ENCODE data around the gene ANKRD42.
A peak's percentile ranks its signal among the peaks of the same experiment; 100 is the strongest.

ANKRD42 gene

GRCh38 chr11:83223457-83223856 is 29.9 kb downstream of the ANKRD42 start:
- Histone ChIP-seq H3K23ac (ENCODE audit: low read length) (no peak overlapping the region), H3K36me3 (ENCODE audit: control insufficient read depth, insufficient read depth, low read length) (no peaks in the 10 kb centered on the region), H3K27me3 (ENCODE audit: insufficient read depth, low read length, poor library complexity) (no peaks in the 10 kb centered on the region), H3K9ac (ENCODE audit: low read length) (no peak overlapping the region), H2AK5ac (ENCODE audit: low read length) (no peak overlapping the region), H3K79me2 (ENCODE audit: control insufficient read depth, insufficient read depth, low read length) (no peaks in the 10 kb centered on the region), H2BK5ac (ENCODE audit: low read length) (no peak overlapping the region), H3K4me2 (ENCODE audit: low read length) (no peak overlapping the region), H3K4me3 (ENCODE audit: low read length) (no peak overlapping the region), H2BK120ac (ENCODE audit: low read depth, low read length) (no peak overlapping the region), H3K4me1 (ENCODE audit: control insufficient read depth, low read depth, low read length) (no peaks in the 10 kb centered on the region), H4K5ac (ENCODE audit: low read length) (no peak overlapping the region), H3K56ac (ENCODE audit: low read length) (no peak overlapping the region), H3K79me1 (ENCODE audit: low read length) (no peaks in the 10 kb centered on the region), H3K18ac (ENCODE audit: low read length) (no peak overlapping the region), H2BK15ac (replicated peaks; ENCODE audit: low read depth) (no peak overlapping the region), H3K27ac (ENCODE audit: low read depth, low read length) (no peak overlapping the region), H4K8ac (ENCODE audit: low read depth, low read length) (no peak overlapping the region), H3K4ac (ENCODE audit: low read depth, low read length) (no peak overlapping the region)
- DNase-seq = no peak
- no CpG with 5 or more reads among the region's 2 CpGs for WGBS (ENCODE audit: extremely low coverage, insufficient coverage, low lambda C conversion rate)

- H3K79me2 ChIP-seq (ENCODE audit: control insufficient read depth, insufficient read depth, low read length) = no peaks in the 10 kb centered on the region
- H3K79me1 ChIP-seq (ENCODE audit: low read length) = no peaks in the 10 kb centered on the region
- no peak overlapping the region for H3K4me3 ChIP-seq (ENCODE audit: low read length)
- no peak overlapping the region for H3K18ac ChIP-seq (ENCODE audit: low read length)
- no peak overlapping the region for H3K56ac ChIP-seq (ENCODE audit: low read length)
- DNase-seq = no peak
- no peak overlapping the region for H4K8ac ChIP-seq (ENCODE audit: low read depth, low read length)
- no peak overlapping the region for H3K9ac ChIP-seq (ENCODE audit: low read length)
- H3K4ac ChIP-seq (ENCODE audit: low read depth, low read length) = no peak overlapping the region
- H3K4me2 ChIP-seq (ENCODE audit: low read length) = no peak overlapping the region
- no peak overlapping the region for H2BK120ac ChIP-seq (ENCODE audit: low read depth, low read length)
- no peak overlapping the region for H2BK5ac ChIP-seq (ENCODE audit: low read length)
- H3K4me1 ChIP-seq (ENCODE audit: control insufficient read depth, low read depth, low read length) = no peaks in the 10 kb centered on the region
- no peak overlapping the region for H4K5ac ChIP-seq (ENCODE audit: low read length)
- no peaks in the 10 kb centered on the region for H3K36me3 ChIP-seq (ENCODE audit: control insufficient read depth, insufficient read depth, low read length)
- no peak overlapping the region for H3K23ac ChIP-seq (ENCODE audit: low read length)
- no peak overlapping the region for H2BK15ac ChIP-seq (replicated peaks; ENCODE audit: low read depth)
- no CpG with 5 or more reads among the region's 1 CpG for WGBS (ENCODE audit: extremely low coverage, insufficient coverage, low lambda C conversion rate)
- no peaks in the 10 kb centered on the region for H3K27me3 ChIP-seq (ENCODE audit: insufficient read depth, low read length, poor library complexity)
- no peak overlapping the region for H3K27ac ChIP-seq (ENCODE audit: low read depth, low read length)
- H2AK5ac ChIP-seq (ENCODE audit: low read length) = no peak overlapping the region
Measured at GRCh38 chr11:83235825-83236224, 42.3 kb downstream of the ANKRD42 start.

GRCh38 chr11:83238111-83238510 is 44.6 kb downstream of the ANKRD42 start:
- H3K27ac ChIP-seq (ENCODE audit: low read depth, low read length) = no peak overlapping the region
- no peak overlapping the region for H3K4me2 ChIP-seq (ENCODE audit: low read length)
- H3K79me2 ChIP-seq (ENCODE audit: control insufficient read depth, insufficient read depth, low read length) = no peaks in the 10 kb centered on the region
- WGBS (ENCODE audit: extremely low coverage, insufficient coverage, low lambda C conversion rate) = no CpG with 5 or more reads among the region's 3 CpGs
- no peaks in the 10 kb centered on the region for H3K36me3 ChIP-seq (ENCODE audit: control insufficient read depth, insufficient read depth, low read length)
- H4K8ac ChIP-seq (ENCODE audit: low read depth, low read length) = no peak overlapping the region
- no peak for DNase-seq
- H3K4ac ChIP-seq (ENCODE audit: low read depth, low read length) = no peak overlapping the region
- no peak overlapping the region for H3K4me3 ChIP-seq (ENCODE audit: low read length)
- no peak overlapping the region for H3K56ac ChIP-seq (ENCODE audit: low read length)
- H3K4me1 ChIP-seq (ENCODE audit: control insufficient read depth, low read depth, low read length) = no peaks in the 10 kb centered on the region
- no peak overlapping the region for H2AK5ac ChIP-seq (ENCODE audit: low read length)
- no peak overlapping the region for H3K18ac ChIP-seq (ENCODE audit: low read length)
- H2BK120ac ChIP-seq (ENCODE audit: low read depth, low read length) = no peak overlapping the region
- no peaks in the 10 kb centered on the region for H3K79me1 ChIP-seq (ENCODE audit: low read length)
- no peaks in the 10 kb centered on the region for H3K27me3 ChIP-seq (ENCODE audit: insufficient read depth, low read length, poor library complexity)
- no peak overlapping the region for H3K23ac ChIP-seq (ENCODE audit: low read length)
- no peak overlapping the region for H4K5ac ChIP-seq (ENCODE audit: low read length)
- no peak overlapping the region for H3K9ac ChIP-seq (ENCODE audit: low read length)
- no peak overlapping the region for H2BK15ac ChIP-seq (replicated peaks; ENCODE audit: low read depth)
- no peak overlapping the region for H2BK5ac ChIP-seq (ENCODE audit: low read length)

- H3K4ac ChIP-seq (ENCODE audit: low read depth, low read length) = no peak overlapping the region
- no peaks in the 10 kb centered on the region for H3K79me1 ChIP-seq (ENCODE audit: low read length)
- H2BK120ac ChIP-seq (ENCODE audit: low read depth, low read length) = no peak overlapping the region
- H3K4me3 ChIP-seq (ENCODE audit: low read length) = no peak overlapping the region
- H3K18ac ChIP-seq (ENCODE audit: low read length) = no peak overlapping the region
- H2BK5ac ChIP-seq (ENCODE audit: low read length) = no peak overlapping the region
- no peaks in the 10 kb centered on the region for H3K36me3 ChIP-seq (ENCODE audit: control insufficient read depth, insufficient read depth, low read length)
- H3K9ac ChIP-seq (ENCODE audit: low read length) = no peak overlapping the region
- H3K27me3 ChIP-seq (ENCODE audit: insufficient read depth, low read length, poor library complexity) = no peaks in the 10 kb centered on the region
- peak; percentile 94 for DNase-seq
- no peak overlapping the region for H3K56ac ChIP-seq (ENCODE audit: low read length)
- 100% methylated on average over 1 of the region's 5 CpGs for WGBS (ENCODE audit: extremely low coverage, insufficient coverage, low lambda C conversion rate)
- H3K79me2 ChIP-seq (ENCODE audit: control insufficient read depth, insufficient read depth, low read length) = no peaks in the 10 kb centered on the region
- no peak overlapping the region for H3K23ac ChIP-seq (ENCODE audit: low read length)
- no peak overlapping the region for H3K27ac ChIP-seq (ENCODE audit: low read depth, low read length)
- H3K4me1 ChIP-seq (ENCODE audit: control insufficient read depth, low read depth, low read length) = no peaks in the 10 kb centered on the region
- no peak overlapping the region for H3K4me2 ChIP-seq (ENCODE audit: low read length)
- no peak overlapping the region for H4K8ac ChIP-seq (ENCODE audit: low read depth, low read length)
- no peak overlapping the region for H4K5ac ChIP-seq (ENCODE audit: low read length)
- no peak overlapping the region for H2BK15ac ChIP-seq (replicated peaks; ENCODE audit: low read depth)
- no peak overlapping the region for H2AK5ac ChIP-seq (ENCODE audit: low read length)
Measured at GRCh38 chr11:83241291-83241946, 47.9 kb downstream of the ANKRD42 start.

- Histone ChIP-seq H3K9ac (ENCODE audit: low read length) (no peak overlapping the region), H3K79me2 (ENCODE audit: control insufficient read depth, insufficient read depth, low read length) (no peaks in the 10 kb centered on the region), H3K4ac (ENCODE audit: low read depth, low read length) (no peak overlapping the region), H3K4me1 (ENCODE audit: control insufficient read depth, low read depth, low read length) (no peaks in the 10 kb centered on the region), H4K5ac (ENCODE audit: low read length) (no peak overlapping the region), H3K56ac (ENCODE audit: low read length) (no peak overlapping the region), H2BK15ac (replicated peaks; ENCODE audit: low read depth) (no peak overlapping the region), H3K36me3 (ENCODE audit: control insufficient read depth, insufficient read depth, low read length) (no peaks in the 10 kb centered on the region), H3K18ac (ENCODE audit: low read length) (no peak overlapping the region), H3K4me3 (ENCODE audit: low read length) (no peak overlapping the region), H2BK120ac (ENCODE audit: low read depth, low read length) (no peak overlapping the region), H3K27me3 (ENCODE audit: insufficient read depth, low read length, poor library complexity) (no peaks in the 10 kb centered on the region), H4K8ac (ENCODE audit: low read depth, low read length) (no peak overlapping the region), H3K4me2 (ENCODE audit: low read length) (no peak overlapping the region), H2AK5ac (ENCODE audit: low read length) (no peak overlapping the region), H3K79me1 (ENCODE audit: low read length) (no peaks in the 10 kb centered on the region), H3K27ac (ENCODE audit: low read depth, low read length) (no peak overlapping the region), H3K23ac (ENCODE audit: low read length) (no peak overlapping the region), H2BK5ac (ENCODE audit: low read length) (no peak overlapping the region)
- no peak for DNase-seq
- WGBS (ENCODE audit: extremely low coverage, insufficient coverage, low lambda C conversion rate) = no CpG with 5 or more reads among the region's 1 CpG
Measured at GRCh38 chr11:83249445-83249844, 55.9 kb downstream of the ANKRD42 start.

GRCh38 chr11:83249972-83250593 is 56.6 kb downstream of the ANKRD42 start:
- peak; percentile 31 for DNase-seq
- Histone ChIP-seq H3K9ac (ENCODE audit: low read length) (no peak overlapping the region), H4K8ac (ENCODE audit: low read depth, low read length) (no peak overlapping the region), H3K4ac (ENCODE audit: low read depth, low read length) (no peak overlapping the region), H3K36me3 (ENCODE audit: control insufficient read depth, insufficient read depth, low read length) (no peaks in the 10 kb centered on the region), H3K18ac (ENCODE audit: low read length) (no peak overlapping the region), H3K27ac (ENCODE audit: low read depth, low read length) (no peak overlapping the region), H3K4me2 (ENCODE audit: low read length) (no peak overlapping the region), H2BK15ac (replicated peaks; ENCODE audit: low read depth) (peak overlapping the region; percentile 7), H2BK5ac (ENCODE audit: low read length) (no peak overlapping the region), H3K4me1 (ENCODE audit: control insufficient read depth, low read depth, low read length) (no peaks in the 10 kb centered on the region), H3K23ac (ENCODE audit: low read length) (no peak overlapping the region), H3K4me3 (ENCODE audit: low read length) (no peak overlapping the region), H3K27me3 (ENCODE audit: insufficient read depth, low read length, poor library complexity) (no peaks in the 10 kb centered on the region), H3K79me2 (ENCODE audit: control insufficient read depth, insufficient read depth, low read length) (no peaks in the 10 kb centered on the region), H3K56ac (ENCODE audit: low read length) (no peak overlapping the region), H2AK5ac (ENCODE audit: low read length) (no peak overlapping the region), H4K5ac (ENCODE audit: low read length) (no peak overlapping the region), H2BK120ac (ENCODE audit: low read depth, low read length) (no peak overlapping the region), H3K79me1 (ENCODE audit: low read length) (no peaks in the 10 kb centered on the region)
- WGBS (ENCODE audit: extremely low coverage, insufficient coverage, low lambda C conversion rate) = no CpG with 5 or more reads among the region's 4 CpGs
